T-helper 2 cell (primary cell): Measurements from ENCODE around the gene LMF2.

Source experiments
- DNase-seq, 5 experiments: peaks; one replicate each; pipeline versions ENCODE4 v3.0.0 to v3.0.0-alpha.2; 2012 to 2022

LMF2 gene

DNA sequence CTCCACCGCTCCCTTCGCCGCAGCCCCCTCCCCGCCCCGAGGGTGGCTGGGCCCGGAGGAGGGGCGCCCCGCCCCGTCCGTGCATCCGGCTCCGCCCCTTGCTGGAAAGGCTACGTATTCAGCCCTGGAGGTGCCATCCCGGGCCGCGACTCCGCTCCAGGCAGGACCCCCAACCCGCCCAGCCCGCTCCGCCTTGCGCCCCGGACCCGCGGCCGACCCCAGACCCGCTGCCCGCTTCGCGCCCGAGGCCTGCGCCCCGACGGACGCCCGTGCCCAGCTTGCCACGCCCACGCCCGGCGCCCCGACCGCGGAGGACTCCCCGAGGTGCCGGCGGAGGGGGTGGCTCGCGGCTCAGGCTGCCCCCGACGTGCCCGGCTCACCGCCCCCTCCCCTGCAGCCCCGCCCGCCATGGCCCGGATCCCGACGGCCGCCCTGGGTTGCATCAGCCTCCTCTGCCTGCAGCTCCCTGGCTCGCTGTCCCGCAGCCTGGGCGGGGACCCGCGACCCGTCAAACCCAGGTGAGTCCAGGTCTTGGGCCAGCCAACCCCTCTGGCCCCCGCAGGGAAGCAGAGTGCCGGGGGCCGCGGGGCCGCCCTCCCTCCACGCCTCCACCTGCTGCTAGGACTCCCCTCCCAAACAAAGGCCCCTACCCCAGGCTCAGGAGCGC, 25.9 kb downstream of the LMF2 start, which contains the start of gene ADM2:
Gene ADM2, plus strand, starts transcription at position 104 of the 667 bp plus-strand sequence. Its CDS starts 305 bp downstream, at position 409.
- DNase-seq, result peak; percentile 48 to 64 (median 55)

- no peak for DNase-seq
These were observed 26.5 kb downstream of the LMF2 start for GRCh38 chr22:50481045-50481439.

DNA sequence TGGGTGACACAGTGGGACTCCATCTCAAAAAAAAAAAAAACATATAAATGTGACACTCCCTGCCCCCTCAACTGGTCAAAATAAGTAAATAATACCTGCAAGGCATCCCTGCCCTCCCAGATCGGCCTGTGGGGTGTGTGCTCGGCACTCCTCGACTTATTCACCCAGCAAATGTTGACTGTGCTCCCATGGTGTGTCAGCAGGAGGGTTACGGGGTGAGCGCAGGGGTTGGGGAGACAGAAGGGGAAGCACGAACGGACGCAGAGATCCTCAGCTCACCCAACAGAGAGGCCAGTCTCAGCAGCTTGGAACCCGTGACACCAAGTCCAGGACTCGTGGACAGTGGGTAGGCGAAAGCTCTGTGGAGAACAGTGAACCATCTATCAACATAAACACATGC, 27.8 kb downstream of the LMF2 start:
- no peak for DNase-seq

DNA sequence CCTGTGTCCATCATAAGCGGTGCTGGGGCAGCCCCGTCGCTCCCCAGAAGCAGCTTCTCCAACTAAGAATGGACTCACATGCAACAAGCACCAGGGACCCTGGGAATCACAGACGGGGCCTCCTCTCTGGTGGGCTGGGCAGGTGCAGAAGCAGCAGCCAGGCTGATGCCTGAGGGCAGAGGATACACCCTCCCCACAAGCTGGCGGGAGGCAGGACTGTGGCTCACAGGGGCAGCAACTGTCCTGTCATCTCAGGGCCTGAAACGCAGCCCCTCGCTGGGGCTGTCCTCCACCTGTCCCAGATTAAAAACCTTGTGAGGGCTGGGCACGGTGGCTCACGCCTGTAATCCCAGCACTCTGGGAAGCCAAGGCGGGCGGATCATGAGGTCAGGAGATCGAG, 29.6 kb downstream of the LMF2 start:
- DNase-seq, result no peak

- DNase-seq, result no peak
These were observed 30.6 kb downstream of the LMF2 start for GRCh38 chr22:50476868-50477267.

- DNase-seq, result no peak
These were observed 31.9 kb downstream of the LMF2 start for GRCh38 chr22:50475652-50476002.

DNA sequence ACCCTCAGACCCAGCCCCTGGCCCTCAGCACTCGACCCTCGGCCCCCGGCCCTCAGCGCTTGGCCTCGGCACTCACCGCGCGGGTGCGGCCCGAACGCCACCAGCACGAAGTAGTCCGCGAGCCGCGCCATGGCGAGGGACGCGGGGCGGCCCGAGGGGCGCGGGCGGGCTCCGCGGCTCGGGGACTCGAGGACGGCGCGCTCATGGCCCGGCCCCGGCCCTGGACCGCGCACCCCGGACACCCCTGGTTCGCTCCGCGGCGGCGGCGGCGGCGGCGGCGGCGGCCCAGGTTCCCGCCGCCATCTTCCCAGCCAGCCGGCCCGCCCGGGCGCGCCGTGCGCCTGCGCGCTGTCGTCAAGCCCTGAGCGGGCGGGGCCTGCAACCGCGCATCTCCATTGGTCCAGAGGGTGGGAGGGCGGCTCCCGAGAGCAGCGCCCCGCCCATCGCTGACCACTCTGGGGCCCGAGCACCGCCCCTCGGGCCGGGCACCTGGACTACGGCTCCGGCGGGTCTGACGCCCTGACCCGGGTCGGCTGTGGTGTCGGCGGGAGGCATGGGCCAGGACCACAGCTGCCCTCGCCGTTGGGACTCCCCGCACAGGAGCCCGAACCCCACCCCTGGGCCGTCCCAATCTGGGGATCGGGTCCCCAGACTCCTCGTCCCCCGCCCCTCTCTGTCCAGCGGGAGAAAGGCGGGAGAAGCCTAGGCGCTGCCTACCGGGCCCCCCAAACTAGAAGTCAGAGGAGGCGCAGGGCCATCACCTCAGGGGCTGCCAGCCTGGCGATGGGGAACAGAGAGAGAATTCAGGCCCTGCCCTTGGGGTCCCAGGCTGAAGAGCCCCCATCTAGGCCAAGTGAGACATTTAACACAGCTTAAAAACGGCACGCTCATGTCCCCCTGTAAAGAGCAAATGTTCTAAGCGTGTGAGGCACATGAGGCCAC, 32.5 kb downstream of the LMF2 start, which contains the start of gene SBF1:
Gene SBF1, minus strand, starts transcription at position 326 of the 942 bp plus-strand sequence. Its CDS starts 195 bp downstream, at position 131.
- DNase-seq, result peak; percentile 78 to 89 (median 81)

DNA sequence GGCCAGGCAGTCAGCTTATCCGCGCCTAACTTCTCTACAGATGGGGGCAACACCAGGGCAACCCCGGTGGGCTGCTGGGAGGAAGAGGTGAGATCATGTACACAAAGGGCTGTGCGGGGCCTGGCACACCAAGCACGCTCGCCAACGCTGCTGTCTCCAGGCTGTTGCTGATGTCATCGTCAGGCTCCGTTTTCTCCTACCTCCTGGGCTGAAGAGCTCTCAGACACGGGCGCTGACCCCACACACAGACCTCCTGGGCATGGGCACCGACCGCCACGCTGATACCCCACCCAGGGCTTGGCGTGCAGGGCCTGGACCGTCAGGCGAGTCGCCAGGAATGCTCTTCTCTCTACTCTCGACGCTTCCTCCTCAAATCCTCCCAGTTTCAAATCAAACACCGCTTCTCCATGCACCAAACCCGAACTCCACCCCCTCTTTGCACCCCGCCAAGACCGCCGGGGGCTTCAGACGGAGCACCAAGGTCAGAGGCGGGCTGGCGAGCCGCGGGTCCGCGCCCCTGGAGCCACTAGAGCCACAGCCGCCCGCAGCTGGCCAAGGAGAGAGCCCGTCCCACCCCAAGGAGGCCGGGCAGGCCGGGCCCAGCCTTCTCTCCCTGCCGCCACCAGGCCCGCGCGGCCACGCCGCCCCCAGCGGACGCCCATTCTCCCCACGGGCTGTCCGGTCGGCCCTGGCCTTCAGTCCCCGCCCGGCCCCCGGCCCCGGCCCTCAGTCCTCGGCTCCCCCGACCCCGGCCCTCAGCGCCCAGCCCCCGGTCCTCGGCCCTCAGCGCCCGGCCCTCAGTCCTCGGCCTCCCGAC, 33.4 kb downstream of the LMF2 start:
- DNase-seq, result peak in 1 of 5 experiments; percentile 68

- peak in 3 of 5 experiments; percentile 36 to 73 (median 40) for DNase-seq
These were observed 34.4 kb downstream of the LMF2 start for GRCh38 chr22:50473088-50473487.

GRCh38 chr22:50471962-50472361, 35.5 kb downstream of the LMF2 start:
- DNase-seq, result no peak

GRCh38 chr22:50471197-50471847, 36.2 kb downstream of the LMF2 start:
- DNase-seq, result no peak

- peak in 1 of 5 experiments; percentile 29 for DNase-seq
These were observed 37.0 kb downstream of the LMF2 start for GRCh38 chr22:50470491-50470890.

DNA sequence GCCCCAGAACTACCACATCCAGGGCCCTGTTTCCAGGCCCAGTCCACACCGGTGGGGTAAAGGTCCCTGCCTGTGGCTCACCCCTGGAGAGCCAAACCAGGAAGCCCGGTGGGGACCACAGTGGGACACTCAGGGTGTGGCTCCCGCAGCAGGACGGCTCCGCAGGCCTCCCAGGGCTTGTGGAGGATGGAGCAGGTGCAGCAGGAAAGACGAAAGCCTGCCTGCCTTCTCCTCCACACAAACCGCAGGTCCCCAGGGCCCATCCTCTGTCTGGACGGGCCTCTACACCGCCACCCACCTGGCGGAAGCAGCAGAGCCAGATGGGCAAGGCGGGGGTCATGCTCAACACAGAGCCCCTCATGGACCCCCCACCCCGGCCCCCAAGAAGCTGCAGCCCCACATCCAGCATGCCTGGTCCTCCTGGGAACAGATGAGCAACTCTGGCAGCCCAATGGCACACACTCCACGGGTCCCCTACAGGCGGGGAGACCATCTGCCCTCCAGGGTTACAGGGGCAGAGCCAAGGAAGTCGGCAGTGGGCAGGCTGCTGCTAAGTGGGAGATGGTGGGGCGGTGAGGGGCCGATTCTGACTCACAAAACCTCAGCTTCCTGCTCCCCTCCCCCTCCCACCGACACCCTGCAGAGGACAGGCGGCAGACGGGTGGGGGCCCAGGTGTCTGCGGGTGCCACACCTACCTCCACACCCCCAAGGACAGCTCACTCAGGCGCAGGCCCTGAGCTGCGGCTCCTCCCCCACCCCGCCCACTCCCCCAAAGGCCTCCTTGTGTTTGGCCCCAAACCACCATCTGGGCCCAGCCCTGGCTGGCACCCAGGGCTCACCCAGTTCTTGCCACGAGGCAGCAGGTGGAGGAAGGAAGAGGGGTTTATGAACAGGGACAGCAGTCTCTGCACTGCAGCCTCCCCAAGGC, 37.9 kb downstream of the LMF2 start:
- peak; percentile 80 to 100 (median 95) for DNase-seq

DNA sequence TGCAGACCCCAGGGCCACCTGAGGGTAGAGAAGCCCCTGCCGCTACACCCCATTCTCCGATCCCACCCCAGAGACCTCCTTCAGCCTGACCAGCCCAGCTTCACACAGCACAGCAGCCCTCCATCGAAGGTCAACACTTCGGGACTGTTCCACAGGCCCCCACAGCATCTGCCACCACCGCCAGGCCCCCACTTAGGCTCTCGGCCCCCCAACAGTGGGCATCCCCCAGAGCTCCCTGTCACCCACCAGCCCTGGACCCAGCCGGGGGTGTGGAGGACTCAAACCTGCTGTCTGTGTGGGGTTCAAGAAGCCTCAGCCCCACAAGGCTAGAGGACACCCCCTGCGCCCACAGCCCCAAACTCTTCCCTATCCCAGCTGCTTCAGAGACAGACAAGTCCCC, 38.9 kb downstream of the LMF2 start:
- no peak for DNase-seq

- DNase-seq, result no peak
These were observed 39.6 kb downstream of the LMF2 start for GRCh38 chr22:50467773-50468440.

DNA sequence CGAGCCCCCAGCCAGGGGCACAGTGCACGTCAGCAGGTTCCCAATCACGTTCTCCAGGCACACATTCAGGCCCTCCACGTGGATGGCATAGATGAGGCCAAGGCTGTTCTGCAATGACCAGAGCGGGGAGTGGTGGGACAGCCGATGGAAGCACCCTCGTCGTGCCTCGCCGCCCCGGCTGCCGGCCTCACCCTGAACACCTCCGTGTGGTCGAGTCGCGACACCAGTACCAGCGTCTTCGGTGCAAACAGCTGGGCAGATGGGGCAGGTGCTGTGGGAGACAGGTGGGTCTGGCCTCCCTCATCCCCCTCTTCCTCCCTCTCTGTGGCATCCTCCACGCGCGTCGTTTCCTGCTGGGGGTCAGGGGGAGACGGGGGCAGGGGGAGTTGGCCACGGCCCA, 40.2 kb downstream of the LMF2 start:
- DNase-seq, result no peak

- DNase-seq, result no peak
These were observed 42.2 kb downstream of the LMF2 start for GRCh38 chr22:50465066-50465930.

DNA sequence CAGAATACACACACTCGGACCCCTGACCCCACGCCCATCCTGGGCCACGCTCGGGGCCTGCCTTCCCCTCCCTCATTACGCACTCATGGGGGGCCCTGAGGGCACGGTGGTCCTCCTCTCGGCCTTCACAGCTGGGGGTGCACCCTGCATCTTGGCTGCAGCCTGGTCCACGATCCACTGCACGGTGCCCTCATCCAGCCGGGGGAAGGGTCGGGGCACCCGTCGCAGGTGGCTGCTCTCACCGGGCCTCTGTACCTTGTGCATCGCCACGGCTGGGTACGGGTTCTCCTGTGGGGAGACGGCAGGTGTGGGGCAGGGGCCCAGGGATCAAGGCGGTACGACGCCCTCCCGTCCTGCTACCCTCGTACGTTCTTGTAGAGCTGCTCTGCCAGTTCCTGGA, 43.1 kb downstream of the LMF2 start:
- DNase-seq, result no peak

DNA sequence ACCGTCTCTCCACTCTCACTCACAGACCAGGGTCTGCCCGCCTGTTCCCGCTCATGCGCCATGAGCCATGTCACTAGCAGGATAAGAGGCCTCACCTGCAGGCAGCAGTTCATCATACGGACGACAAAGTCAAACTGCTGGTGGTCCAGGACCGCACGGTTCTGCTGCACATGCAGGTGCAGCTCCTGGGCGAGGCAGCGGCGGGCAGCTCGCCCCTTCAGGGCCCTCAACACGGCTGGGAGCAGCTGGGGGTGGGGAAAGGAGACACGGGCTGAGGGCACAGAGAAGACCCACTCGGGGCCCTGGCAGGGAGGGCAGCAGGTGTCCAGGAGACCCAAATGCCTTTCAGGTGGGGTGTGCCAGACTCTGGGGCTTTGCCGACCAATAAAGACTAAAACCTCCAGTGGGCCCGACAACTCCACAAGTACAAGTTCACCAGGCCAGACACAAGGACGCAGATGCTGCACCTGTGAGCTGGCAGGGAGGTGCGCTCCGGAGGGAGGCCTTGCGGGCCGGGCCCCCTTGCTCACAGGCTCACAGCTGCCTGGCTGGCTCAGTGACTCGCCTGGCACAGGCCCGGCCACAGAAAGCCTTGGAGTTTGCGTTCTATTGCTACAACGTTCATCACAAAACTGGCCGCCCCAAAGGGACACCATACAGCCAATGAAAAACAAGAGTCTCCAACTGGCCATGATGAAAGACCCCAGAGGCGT, 44.2 kb downstream of the LMF2 start:
- no peak for DNase-seq
